Psoas muscle (tissue), 8 donors: ENCODE results near the gene DSTYK. TPM values are rescaled to one million over a fixed set of nuclear protein-coding genes. Genes with fewer than 3 reads are reported as not detected.

Experiments
- ATAC-seq, 4 donors: fragments of 200-7000 bp; cut with Tn5 transposase; one replicate each; pipeline ENCODE4 v1.9.1; 2020; ENCODE audit warnings: moderate library complexity in 3 of 4, mild to moderate bottlenecking in 2 of 4
- DNase-seq, 2 donors: peaks; one replicate each; pipeline ENCODE4 v3.0.0-alpha.2; 2020
- H3K27ac ChIP-seq: fragments of 200-600 bp; one replicate; pipeline ENCODE4 v1.8.0; 2022
- H3K27me3 ChIP-seq, 3 donors: fragments of 200-600 bp in 1 of 3; one replicate each; pipeline versions ENCODE4 v1.6.1 to v1.8.0; 2013 to 2022; ENCODE audit warnings: low read length in 2 of 3, mild to moderate bottlenecking in 2 of 3, moderate library complexity in 1 of 3; ENCODE audit not compliant: insufficient read depth in 3 of 3
- H3K36me3 ChIP-seq, 2 donors: fragments of 200-600 bp in 1 of 2; one replicate each; pipeline versions ENCODE4 v1.6.1 to v1.8.0; 2013 to 2022; ENCODE audit warnings: low read depth in 1 of 2, mild to moderate bottlenecking in 1 of 2, moderate library complexity in 1 of 2; ENCODE audit not compliant: insufficient read depth in 1 of 2
- H3K4me1 ChIP-seq: fragments of 200-600 bp; one replicate; pipeline ENCODE4 v1.8.0; 2022
- H3K4me3 ChIP-seq: fragments of 200-600 bp; one replicate; pipeline ENCODE4 v1.8.0; 2022; ENCODE audit warnings: mild to moderate bottlenecking
- H3K9me3 ChIP-seq: fragments of 200-600 bp; one replicate; pipeline ENCODE4 v1.8.0; 2022
- CTCF ChIP-seq: fragments of 200-600 bp; IDR thresholded peaks from one replicate; pipeline ENCODE4 v1.8.0; 2022; ENCODE audit warnings: antibody characterized with exemption
- WGBS, 3 donors: extraction: QIAGEN DNeasy Blood & Tissue Kit; methylation state at CpG; one replicate each; pipeline versions ENCODE4 v1.1.6 to v1.1.7; 2013; 5-methylcytosine and 5-hydroxymethylcytosine counted together
- intact Hi-C, 2 donors: fragments of 100-400 bp; cut with DNase I; formaldehyde crosslinking; loops; one replicate each; pipeline versions ENCODE4 v1.11.0 to v1.14.2; 2022
- polyA plus RNA-seq, 3 donors: library from polyadenylated mRNA; stranded (reverse); fragments of 200-250 nt; gene quantifications; one replicate each; pipeline ENCODE4 v1.2.3, GENCODE V29; 2013
- total RNA-seq, 4 donors: library from RNA; stranded (reverse); fragmentation: NEBNext Ultra II Directional in 2 of 4; extraction: Animal tissue kit (Norgen Biotek cat#: 25700) in 2 of 4; gene quantifications; one replicate each; pipeline versions ENCODE4 v1.2.1 to v1.2.4, GENCODE V29; 2021 to 2023
- donor health status: healthy with polysubstance abuse.
- donor health status: DM: no; HTN: no; CAD: no; lungs with moderate emphysema.
- donor health status: Bipolar disorder and iron deficiency.
- donor health status: healthy.
- donor health status: DM: yes; HTN: yes; CAD: no.
- donor health status: DM: no; HTN: no; CAD: no.
- donor health status: DM: no; HTN: no; CAD: no.
- donor health status: DM: yes; HTN: yes; CAD: no.

DSTYK gene
- total and polyA plus RNA-seq, 7 donors: 2.3 to 22.6 (median 13.6) TPM

DNA sequence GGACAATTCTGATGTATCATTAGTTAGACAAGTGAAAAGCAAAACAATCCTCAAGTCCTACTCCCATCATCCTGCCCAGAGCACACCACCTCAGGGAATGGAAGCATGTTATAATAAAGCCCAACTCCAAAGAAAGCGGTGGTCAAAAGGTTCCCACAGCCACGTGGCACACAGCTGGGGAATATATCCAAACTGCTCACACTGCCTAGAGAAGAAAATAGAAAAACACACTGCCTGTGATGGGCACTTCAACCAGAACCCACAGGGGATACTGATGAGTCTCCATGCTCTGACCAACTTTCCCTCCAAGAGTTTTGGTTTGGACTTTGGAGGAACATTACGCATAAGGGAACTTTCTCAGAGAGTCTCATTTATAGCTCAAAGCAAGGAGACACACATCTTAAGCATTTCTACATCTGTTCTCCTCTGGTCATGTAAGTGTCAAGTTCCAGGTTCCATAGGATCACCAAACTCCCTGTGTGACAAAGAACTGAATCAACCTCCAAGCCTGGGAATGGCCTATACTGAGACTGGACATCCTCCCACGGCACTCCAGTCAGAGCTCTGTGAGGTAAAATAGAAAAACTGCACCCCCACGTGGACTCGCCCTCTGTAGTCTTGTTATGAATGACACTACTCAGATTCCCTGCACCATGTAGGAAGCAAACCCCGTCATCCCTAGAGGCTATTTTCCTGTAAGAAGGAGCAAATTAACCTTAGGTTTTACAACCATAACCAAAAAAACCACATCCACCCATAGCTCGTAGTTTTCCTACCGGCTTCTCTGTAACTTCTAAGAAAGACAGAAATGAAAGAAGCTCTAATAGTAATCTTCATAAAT, 12.2 kb downstream of the DSTYK start:
- DNase-seq: no peak
- no peak for TF ChIP-seq CTCF
- peak; percentile 77 to 86 (median 82) for ATAC-seq
- Histone ChIP-seq H3K9me3 (no peaks in the 10 kb centered on the region), H3K4me3 (no peak overlapping the region), H3K4me1 (peaks cover 32% of the 10 kb centered on the region), H3K36me3 (no peaks in the 10 kb centered on the region), H3K27ac (peak overlapping the region; percentile 48), H3K27me3 (no peaks in the 10 kb centered on the region)
- 46 to 69% (median 49%) methylated on average over 9 of the region's 9 CpGs for WGBS, 3 donors
- intact Hi-C loops: no loop called here

DNA sequence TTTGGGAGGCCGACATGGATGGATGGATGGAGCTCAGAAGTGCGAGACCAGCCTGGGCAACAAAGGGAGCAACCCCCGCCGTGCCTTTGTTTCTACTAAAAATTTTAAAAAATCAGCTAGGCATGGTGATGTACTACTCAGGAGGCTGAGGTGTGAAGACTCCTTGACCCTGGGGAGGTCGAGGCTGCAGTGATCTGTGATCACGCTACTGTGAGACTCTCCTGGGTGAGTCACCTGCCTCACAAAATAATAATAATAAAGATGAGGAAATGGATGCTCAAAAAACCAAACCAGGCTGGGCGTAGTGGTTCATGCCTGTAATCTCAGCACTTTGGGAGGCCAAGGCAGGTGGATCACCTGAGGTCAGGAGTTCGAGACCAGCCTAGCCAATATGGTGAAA, 19.2 kb downstream of the DSTYK start:
- no peak for TF ChIP-seq CTCF
- intact Hi-C loops: no loop called here
- ATAC-seq (no peak), DNase-seq (no peak)
- 92 to 96% (median 93%) methylated on average over 8 of the region's 8 CpGs for WGBS, 3 donors
- Histone ChIP-seq H3K27ac (no peak overlapping the region), H3K4me3 (no peak overlapping the region), H3K36me3 (peaks cover 0 to 3% of the 10 kb centered on the region in 2 donors), H3K4me1 (peaks cover 43% of the 10 kb centered on the region), H3K9me3 (no peaks in the 10 kb centered on the region), H3K27me3 (no peaks in the 10 kb centered on the region)

DNA sequence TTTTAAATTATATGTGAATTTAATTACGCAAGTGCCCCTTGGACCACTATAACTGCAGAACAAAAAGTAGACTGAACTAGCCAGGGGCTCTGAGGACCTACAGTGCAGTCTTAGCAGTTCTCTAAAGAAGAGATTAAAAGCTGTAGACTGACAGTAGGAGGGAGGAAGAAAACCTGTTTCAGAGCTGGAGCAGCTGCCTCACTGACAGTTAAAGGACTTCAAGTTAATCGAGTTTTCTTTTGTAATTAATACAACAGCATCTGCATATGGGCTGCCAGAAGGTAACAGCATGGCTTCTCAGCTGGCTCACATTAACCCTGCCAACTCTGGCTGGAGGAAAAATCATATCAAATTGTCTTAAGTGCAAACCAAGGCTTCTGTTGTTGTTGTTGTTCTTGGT, 19.9 kb downstream of the DSTYK start:
- no peak overlapping the region for H3K4me3 ChIP-seq
- peaks cover 0 to 10% of the 10 kb centered on the region in 2 donors for H3K36me3 ChIP-seq
- no peak for TF ChIP-seq CTCF
- intact Hi-C loops: no loop called here
- H3K27me3 ChIP-seq: no peaks in the 10 kb centered on the region
- H3K27ac ChIP-seq: no peak overlapping the region
- DNase-seq (no peak), ATAC-seq (no peak)
- H3K4me1 ChIP-seq: peaks cover 43% of the 10 kb centered on the region
- WGBS, 3 donors: 47 to 50% (median 49%) methylated on average over 2 of the region's 2 CpGs
- H3K9me3 ChIP-seq: no peaks in the 10 kb centered on the region

DNA sequence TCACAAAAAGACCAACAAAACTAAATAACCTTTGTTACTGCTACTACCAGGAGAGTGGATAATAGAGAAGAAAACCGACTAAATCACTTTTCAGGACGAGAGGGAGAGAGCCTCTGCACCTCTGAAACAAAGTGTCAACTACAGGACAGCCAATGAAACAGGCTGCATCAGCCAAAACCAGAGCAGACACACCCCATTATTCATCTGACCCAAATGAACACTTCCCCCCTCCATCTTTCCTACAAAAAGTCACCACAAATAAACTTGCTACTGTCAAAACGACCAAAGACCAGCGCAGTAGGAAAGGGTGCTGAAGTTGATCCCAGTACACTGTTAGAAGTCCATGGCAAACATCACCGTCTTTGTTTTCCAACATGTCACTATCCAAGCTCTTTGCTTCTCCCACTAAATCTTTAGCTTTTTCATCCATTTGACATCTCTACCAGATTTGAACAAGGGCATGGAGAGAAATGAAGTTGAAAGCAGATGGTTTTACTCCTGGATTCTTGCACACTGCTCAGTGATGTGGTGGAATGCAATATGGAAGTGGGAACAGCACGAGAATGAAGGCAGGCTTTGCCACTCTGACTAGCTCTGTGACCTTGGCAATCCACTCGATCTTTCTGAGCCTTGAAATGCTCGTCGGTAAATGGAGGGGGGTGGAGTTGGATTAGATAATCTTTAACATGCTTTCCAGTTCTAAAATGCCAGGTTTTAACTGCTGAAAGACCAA, 20.5 kb downstream of the DSTYK start:
- no peak overlapping the region for H3K4me3 ChIP-seq
- ATAC-seq (peak in 3 of 4 donors; percentile 45 to 51 (median 48)), DNase-seq (no peak)
- H3K27me3 ChIP-seq: no peaks in the 10 kb centered on the region
- peaks cover 43% of the 10 kb centered on the region for H3K4me1 ChIP-seq
- WGBS, 3 donors: 44 to 51% (median 44%) methylated on average over 9 of the region's 9 CpGs
- H3K27ac ChIP-seq: no peak overlapping the region
- H3K9me3 ChIP-seq: no peaks in the 10 kb centered on the region
- peaks cover 2 to 16% of the 10 kb centered on the region in 2 donors for H3K36me3 ChIP-seq
- no peak for TF ChIP-seq CTCF
- intact Hi-C loops: no loop called here
